ENCODE results near the gene SAFB2.
A peak's percentile ranks its signal among the peaks of the same experiment; 100 is the strongest.

SAFB2 gene

GRCh38 chr19:5579697-5580096 is 42.9 kb downstream of the SAFB2 start:
- DNase-seq (ENCODE audit: low spot score), result no peak

- DNase-seq (ENCODE audit: low spot score), result no peak
Observed at GRCh38 chr19:5579286-5579685, 43.3 kb downstream of the SAFB2 start.

DNA sequence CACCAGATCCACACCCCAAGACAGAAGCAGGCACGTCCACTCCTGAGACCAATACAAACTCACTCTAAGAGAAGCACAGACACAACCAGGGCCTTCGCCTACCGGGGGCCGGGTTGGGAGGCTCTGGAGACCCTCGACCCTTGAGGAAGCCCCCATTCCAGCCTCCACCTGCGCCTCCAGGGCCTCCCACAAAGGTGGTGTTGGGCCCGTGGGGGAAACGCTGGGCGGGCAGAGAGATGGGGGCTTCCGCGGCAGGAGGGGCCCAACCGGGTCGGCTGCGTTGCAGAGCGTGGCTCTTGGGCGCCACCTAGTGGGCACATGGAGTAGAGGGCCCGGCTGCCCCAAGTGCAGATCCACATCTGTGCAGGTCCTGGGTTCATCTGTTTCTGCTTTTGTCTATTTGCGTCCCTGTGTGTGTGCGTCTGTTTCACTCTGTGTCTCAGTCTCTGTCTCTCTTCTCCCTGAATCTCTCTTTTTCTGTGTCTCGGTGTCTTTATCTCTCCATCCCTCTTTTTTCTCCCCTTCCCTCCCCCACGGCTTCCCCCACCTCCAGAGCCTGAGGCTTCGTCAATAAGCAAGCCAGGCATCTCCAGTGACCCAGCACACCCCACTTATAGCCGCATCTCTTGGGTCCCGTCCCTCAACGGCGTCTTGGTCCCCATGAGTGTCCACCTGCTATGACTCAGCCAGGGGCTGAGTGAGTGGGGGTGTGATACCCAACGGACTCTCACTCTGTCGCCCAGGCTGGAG is 44.3 kb downstream of the SAFB2 start:
- DNase-seq (ENCODE audit: low spot score), result peak; percentile 85

DNA sequence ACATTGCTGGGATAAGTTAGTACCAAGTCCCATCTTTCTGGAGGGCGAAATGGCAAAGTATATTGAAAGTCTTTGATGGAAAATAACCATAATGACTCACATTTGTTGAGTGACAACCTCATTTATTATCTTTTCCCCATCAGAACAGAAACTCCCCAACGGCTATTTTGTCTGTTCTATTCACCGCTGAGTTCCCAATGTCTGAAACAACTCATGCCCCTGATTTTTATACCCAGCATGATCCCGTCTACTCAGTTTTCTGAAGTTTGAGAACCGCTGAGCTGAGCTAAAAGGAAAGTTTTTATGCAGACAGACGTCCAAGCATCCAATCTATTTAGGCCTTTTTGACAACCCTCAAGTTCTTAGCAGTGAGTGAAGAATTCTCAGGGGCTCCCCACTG is 47.0 kb downstream of the SAFB2 start:
- DNase-seq (ENCODE audit: low spot score), result no peak

DNA sequence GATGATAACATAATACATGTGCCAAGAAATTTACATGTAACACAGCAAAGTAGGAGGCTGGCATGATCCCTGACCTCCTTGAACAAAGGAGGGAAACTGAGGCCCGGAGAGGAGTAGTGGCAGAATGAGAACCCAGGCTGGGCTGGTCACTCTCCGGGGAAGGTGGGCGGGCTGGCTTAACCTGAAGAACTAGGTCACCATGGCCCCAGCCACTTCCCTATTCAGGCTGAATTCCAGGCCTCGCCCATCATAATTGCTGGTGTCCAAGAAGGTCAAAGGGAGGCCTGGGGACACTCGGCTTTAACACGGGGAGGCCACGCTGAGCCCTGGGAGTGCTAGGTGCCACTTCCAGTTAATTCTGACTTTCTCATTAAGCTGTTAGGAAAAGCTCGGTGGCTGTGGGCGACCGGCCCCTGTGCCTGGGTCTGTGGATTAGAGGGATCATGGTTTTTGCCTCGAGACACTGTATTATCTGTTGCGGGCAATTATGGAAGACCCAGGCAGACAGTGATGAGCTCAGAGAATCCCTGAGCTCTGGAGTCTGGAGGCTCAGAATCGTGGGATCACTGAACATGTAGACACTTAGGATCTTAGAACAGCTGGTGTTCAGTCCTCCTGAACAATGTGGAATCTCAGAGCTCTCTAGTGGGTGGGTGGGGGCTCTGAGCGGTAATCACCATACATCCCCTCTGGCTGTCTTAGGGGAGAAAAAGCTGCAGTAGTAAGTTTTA is 49.9 kb downstream of the SAFB2 start:
- peak; percentile 49 for DNase-seq (ENCODE audit: low spot score)

DNA sequence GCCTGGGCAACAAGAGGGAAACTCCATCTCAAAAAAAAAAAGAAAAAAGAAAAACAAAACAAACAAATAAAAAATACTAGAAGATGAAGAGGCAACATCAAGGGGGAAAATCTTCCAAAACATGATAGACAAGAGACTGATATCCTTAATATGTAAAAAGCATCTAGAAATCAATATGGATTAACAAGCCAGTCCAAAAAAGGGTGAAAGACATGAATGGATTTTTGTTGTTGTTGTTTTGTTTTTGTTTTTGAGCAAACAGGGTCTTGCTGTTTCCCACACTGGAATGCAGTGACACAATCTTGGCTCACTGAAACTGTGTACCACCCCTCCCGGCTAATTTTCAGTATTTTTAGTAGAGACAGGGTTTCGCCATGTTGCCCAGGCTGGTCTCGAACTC is 50.8 kb downstream of the SAFB2 start:
- no peak for DNase-seq (ENCODE audit: low spot score)

- no peak for DNase-seq (ENCODE audit: low spot score)
Observed at GRCh38 chr19:5567970-5568407, 54.6 kb downstream of the SAFB2 start.

DNA sequence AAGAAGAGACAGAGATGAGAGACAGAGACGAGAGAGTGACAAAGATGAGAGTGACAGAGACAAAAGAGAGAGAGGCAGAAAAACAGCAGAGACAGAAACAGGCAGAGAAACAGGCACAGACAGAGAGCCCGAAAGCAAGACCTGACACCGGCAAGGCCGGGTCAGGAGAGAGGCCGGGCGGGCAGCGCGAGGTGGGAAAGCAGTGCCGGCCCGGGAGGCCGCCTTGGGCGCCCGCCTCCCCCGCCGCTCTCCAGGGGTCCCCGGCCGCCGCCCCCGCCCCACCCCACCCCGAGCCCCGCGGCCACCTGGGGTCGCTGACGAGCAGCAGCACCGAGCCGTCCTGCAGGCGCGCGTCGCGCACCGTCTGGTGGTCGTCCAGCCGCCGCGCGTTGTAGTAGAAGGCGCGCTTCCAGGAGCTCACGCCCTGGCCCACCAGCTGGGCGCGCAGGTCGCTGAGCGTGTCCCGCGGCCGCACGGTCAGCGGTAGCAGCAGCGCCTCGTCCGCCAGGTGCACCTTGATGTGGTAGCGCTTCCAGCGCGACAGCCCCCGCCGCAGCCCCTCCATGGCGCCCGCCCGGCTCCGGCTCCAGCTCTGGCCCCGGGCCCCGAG is 55.1 kb downstream of the SAFB2 start, which contains the start of gene TINCR:
TSS of gene TINCR (minus strand) at position 594 of the 610 bp plus-strand sequence.
- DNase-seq (ENCODE audit: low spot score), result no peak

- no peak for DNase-seq (ENCODE audit: low spot score)
Observed at GRCh38 chr19:5564930-5565329, 57.6 kb downstream of the SAFB2 start.

DNA sequence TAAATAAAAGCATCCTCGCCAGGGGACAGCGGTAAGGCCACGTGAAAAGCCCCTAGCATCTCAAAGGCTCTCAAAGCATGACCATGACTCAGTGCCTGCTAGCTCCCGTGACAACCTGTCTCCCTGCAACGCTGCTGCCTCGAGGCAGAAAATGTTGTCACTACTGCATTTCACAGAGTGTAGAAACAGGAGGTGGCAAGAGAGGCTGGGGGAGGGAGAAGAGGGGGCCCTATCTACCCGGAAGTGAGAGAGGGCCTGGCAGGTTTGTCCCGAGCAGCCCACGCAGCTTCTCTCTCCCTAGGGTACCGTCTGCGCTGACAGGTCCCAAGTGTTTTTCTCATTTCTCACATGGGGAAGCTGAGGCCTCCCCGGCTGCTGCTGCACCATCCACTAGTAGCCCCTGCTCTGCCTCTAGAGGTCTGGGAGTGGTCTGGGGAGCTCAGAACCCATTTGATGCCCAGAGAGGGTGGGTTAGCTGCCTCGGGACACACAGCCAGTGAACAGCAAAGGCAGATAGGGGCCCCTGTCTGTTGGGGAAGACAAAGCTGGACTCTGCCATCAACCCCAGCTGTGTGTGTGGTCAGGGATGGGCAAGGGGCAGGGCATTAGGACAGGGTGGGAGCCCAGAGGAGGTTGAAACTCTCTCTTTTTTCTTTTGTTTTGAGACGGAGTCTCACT is 58.5 kb downstream of the SAFB2 start:
- DNase-seq (ENCODE audit: low spot score), result no peak

GRCh38 chr19:5563008-5563431 is 59.6 kb downstream of the SAFB2 start:
- no peak for DNase-seq (ENCODE audit: low spot score)

GRCh38 chr19:5562280-5562679 is 60.3 kb downstream of the SAFB2 start:
- no peak for DNase-seq (ENCODE audit: low spot score)

GRCh38 chr19:5561559-5561958 is 61.0 kb downstream of the SAFB2 start:
- DNase-seq (ENCODE audit: low spot score), result no peak

DNA sequence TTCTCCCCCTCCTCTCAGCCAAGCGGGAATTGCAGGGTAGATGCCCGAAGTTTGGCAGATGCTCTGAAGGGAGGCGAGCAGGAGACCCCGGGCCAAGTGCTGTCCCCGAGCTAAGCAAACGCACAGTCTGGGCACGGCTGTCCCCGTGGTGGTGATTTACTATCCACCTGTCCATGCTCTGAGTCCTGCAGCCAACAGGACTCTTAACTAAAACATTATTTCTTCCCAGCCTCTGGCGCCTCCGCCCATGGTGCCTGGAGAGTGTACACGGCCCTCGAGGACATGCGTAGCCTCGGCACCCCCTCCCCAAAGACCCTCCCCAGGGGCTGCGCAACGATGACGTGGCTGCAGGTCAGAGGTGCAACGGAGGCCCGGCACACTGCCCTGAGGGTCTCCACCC is 62.4 kb downstream of the SAFB2 start:
- no peak for DNase-seq (ENCODE audit: low spot score)

- no peak for DNase-seq (ENCODE audit: low spot score)
Observed at GRCh38 chr19:5559804-5560133, 62.8 kb downstream of the SAFB2 start.

DNA sequence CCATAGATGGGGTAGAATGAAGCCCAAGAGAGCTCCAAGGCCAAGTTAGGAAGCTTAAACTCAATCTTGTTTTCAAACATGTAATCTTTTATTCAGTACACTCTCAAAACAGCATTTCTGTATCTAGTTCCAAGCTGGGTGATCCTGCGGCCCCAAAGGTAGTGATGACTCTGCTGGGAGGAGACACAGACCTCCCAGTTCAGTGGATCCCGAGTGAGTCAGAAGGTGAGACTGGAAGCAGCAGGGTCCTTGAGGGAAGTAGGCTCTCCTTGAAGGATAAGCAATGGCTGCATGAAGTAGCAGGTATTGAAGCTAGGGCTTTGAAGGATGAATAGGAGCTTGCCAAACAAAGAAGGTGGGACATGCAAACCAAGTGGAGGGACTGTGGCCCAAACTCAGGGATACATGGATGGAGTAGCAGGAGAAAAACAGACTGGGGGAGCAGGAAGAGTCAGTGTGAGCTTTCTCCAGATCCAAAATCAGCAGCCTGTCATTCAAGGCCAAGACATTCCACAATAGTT is 64.4 kb downstream of the SAFB2 start:
- DNase-seq (ENCODE audit: low spot score), result no peak

- DNase-seq (ENCODE audit: low spot score), result no peak
Observed at GRCh38 chr19:5557691-5558090, 64.9 kb downstream of the SAFB2 start.

DNA sequence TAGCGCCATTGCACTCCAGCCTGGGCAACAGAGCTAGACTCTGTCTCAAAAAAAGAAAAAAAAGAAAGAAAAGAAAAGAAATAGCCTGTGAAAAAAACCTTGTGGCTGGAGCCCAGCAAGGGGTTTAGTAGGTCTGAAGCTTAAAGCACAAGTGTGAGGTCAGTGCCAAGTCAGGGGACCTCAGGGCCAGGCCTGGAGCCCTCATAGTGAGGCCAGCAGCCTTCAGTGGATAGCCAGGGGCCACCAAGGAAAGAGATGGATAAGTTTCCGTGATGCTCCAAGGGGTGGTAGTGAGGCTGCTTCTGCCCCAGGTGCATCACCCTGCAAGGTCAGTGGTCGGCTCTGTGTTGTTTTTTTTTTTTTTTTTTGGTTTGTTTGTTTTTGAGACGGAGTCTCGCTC is 67.7 kb downstream of the SAFB2 start:
- DNase-seq (ENCODE audit: low spot score), result no peak

GRCh38 chr19:5553892-5554291 is 68.7 kb downstream of the SAFB2 start:
- DNase-seq (ENCODE audit: low spot score), result no peak

DNA sequence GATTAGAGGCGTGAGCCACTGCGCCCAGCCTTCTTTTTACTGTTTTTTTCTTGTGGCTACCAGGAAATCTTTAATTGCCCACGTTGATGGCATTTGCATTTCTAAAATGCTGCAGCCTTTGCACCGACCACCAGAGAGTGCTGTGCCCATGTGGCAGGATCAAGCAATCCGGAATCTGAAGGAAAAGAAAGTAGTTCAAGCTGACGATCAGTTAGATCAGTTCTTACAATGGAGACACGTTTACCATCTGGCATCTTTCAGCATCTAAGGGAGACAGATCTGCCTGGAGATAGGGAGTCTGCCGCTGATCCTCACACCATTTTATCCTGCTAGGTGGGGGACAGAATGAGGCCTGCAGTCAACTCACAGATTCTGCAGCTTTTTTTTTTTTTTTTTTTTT is 74.7 kb downstream of the SAFB2 start:
- DNase-seq (ENCODE audit: low spot score), result peak; percentile 69

DNA sequence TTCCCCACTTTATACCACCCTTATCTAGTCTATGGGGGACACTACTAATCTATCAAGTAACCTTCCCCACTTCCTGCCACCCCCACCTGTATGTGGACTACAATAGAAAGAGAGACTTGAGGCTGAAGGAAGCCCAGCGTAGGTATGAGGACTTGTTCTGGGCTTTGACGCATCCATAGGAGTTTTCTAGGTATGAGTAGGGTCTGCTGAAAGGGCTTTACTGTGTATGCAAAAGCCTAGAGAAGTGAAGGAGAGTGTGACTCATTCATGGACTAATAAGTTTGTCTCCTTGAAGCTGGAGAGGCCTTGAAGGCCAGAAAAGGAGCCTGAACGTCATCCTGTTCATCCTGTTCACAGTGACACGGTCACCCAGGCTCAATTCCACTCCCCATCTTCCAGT is 76.6 kb downstream of the SAFB2 start:
- DNase-seq (ENCODE audit: low spot score), result no peak

GRCh38 chr19:5545051-5545450 is 77.5 kb downstream of the SAFB2 start:
- DNase-seq (ENCODE audit: low spot score), result no peak

Measured in HuH-7 (cell line).